Stimulated activated CD8-positive, alpha-beta memory T cell treated with anti-CD3 and anti-CD28 coated beads, Interleukin-7, amount 100 ng/mL, for 1 hour (primary cell): ENCODE data around the gene VGLL3.
"Not testable (repeated sequence)": the region's sequence is repeated elsewhere in the genome, so short reads cannot be mapped to it uniquely, and the experiment has no call there.

Experiments
- DNase-seq, 2 donors: peaks; one replicate each; pipeline ENCODE4 v3.0.0-alpha.2; 2020; ENCODE audit warnings: low read depth in 2 of 2

VGLL3 gene

GRCh38 chr3:86989611-86990010 is 1.3 kb downstream of the VGLL3 start:
- no peak for DNase-seq

- DNase-seq: no peak
Observed at GRCh38 chr3:86989006-86989405, 1.9 kb downstream of the VGLL3 start.

GRCh38 chr3:86988235-86988634 is 2.7 kb downstream of the VGLL3 start:
- no peak for DNase-seq

- DNase-seq: no peak
Observed at GRCh38 chr3:86987421-86987715, 3.6 kb downstream of the VGLL3 start.

DNA sequence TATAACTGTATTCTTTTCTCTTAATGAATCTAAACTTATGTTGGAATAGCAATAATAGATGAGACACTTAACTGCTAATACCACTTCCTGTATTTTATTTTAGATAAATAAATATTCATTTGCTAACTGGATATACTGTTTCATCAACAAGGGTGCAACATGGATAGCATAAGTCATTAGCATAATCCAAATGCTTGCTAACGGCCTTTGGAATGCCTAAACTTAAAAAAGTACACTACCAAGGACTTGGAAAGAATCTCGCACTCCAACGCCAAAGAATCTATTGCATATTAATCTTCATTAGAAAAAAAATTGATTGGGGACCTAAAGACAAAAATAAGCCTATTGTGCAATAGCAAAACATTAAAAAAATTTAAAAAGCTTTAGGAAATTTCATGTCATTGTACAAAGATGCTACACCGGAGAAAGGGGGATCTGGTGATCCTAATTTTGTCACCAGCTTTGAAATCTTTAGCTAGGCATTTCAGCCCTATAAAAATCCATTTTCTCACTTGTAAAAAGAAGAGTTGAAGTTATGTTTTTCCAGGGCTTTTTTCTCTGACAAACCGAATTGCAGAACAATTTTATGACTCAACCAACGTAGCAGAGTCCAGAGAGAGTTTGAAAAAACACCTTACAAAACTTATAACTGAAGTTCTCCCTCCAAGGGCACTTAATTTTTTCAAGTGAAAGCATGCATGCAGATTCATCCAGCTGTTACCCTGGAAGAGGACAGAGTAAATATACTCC is 4.1 kb downstream of the VGLL3 start:
- DNase-seq: no peak

GRCh38 chr3:86985181-86985826 is 5.6 kb downstream of the VGLL3 start:
- DNase-seq: no peak

DNA sequence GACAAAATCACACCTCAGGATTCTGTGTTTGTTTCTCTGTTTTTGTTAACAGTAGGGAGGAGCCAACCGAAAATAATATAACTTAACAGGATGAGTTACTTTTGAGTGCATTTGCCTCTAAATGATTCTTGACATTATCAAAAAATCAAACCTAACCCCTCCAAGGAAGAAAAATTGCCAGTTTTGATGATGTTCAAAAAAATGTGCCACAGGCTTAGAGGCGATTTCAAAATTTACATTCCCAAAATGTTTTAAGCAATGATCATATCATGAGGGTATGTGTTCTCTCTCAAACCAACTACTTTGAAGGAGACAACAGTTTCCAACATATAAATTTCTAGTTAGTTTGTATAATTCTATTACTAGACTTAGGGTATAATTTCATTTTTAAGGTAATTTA is 6.7 kb downstream of the VGLL3 start:
- no peak for DNase-seq

DNA sequence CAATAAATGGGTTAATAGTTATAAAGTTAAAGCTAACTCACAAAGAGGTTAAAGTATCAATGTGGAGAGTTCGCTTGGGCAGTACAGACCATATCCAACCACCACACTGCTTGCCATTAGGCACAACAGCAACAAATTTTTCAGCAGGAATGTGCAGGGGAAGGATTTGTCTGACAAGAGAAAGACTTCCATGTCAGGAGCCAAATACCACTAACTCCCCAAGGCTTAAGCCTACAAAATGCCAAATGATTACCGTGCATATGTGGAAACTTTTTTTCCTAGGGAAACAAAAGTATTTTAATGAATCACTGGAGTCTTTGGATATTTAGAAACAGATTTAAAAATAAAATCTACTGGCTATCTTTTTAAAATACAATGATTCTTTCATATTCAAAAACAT is 8.1 kb downstream of the VGLL3 start:
- no peak for DNase-seq

GRCh38 chr3:86978111-86978551 is 12.8 kb downstream of the VGLL3 start:
- no peak for DNase-seq

DNA sequence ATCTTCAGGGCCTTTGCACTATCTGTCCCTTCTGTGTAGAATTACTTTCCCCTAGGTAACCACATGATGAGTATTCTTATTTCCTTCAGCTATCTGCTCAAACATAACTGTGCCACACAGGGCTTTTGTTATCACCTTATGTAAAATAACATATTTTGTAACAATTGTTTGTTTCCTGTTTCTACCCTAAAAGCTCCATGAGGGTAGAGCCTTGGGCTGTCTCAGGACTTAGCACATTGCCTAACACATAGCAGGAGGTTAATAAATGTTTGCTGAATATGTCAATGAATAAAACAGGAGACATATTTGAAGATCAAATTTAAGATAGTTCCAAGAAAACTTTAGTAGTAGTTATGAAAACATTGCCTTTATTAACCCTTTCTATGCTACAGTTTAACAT is 14.7 kb downstream of the VGLL3 start:
- DNase-seq: no peak

DNA sequence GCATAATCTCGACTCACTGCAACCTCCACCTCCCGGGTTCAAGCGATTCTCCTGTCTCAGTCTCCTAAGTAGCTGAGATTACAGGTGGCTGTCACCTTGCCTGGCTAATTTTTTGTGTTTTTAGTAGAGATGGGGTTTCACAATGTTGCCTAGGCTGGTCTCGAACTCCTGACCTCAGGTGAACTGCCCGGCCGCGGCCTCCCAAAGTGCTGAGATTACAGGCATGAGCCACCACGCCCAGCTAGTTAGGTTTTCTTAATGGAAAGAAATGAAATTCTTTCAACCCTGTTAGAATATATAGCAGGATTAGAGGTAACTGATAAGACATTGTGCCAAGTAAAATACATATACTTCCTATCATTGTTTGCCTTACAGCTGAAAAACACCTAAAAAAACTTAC is 16.8 kb downstream of the VGLL3 start:
- not testable (repeated sequence) for DNase-seq

- no peak for DNase-seq
Observed at GRCh38 chr3:86973440-86973839, 17.5 kb downstream of the VGLL3 start.

- DNase-seq: no peak
Observed at GRCh38 chr3:86969500-86970189, 21.3 kb downstream of the VGLL3 start.

DNA sequence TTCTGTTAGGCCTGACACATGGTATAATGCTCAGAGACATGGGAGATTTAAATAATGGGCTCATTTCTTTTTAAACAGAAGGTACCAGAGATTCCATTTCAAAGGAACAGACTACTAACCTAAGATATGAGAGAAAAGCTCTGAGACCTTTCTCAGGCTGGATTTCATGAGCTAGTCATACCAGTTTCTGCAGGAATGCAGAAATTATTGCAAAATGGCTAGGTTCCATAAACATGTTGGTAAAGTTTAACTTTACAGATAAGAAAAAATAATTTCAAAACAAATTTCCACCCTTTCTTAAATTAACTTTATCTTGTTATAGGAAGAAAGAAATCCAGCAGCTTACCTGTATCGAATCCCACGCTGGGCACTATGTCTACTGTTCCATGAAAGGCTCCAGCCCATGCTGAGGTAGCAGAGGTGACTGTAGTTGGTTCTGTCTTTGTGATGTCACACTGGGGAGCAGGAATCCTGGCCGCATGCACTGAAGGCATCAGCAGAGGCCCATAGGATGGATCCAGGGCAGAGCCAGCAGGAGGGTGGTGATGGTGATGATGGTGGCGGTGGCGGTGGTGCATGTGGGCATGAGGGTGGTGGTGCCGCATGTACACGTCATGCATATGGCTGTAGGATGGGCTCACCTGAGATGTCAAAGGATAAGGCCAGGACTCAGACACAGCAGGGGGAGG is 22.6 kb downstream of the VGLL3 start:
- DNase-seq: no peak

DNA sequence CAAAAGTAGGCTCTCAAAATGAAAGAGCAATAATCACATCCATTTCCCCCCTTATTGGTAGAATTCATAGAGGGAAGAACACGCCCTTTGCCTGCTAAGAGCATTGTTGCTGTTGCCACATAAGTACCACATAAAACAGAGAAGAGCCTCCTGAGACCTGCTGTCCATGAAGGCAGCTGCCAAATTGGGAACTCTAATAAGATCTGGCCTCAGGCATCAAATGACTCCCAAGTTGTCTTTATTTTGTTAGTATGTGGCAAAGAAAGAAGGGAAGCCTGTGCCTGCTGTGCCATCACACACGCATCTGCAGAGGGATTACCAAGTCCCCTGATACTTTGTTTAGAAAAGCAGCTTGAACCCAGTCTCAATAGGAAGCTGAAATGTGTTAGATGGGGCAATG is 23.9 kb downstream of the VGLL3 start:
- no peak for DNase-seq

GRCh38 chr3:86965166-86965565 is 25.8 kb downstream of the VGLL3 start:
- DNase-seq: no peak

GRCh38 chr3:86963611-86964010 is 27.3 kb downstream of the VGLL3 start:
- no peak for DNase-seq

- no peak for DNase-seq
Observed at GRCh38 chr3:86961297-86961696, 29.7 kb downstream of the VGLL3 start.

DNA sequence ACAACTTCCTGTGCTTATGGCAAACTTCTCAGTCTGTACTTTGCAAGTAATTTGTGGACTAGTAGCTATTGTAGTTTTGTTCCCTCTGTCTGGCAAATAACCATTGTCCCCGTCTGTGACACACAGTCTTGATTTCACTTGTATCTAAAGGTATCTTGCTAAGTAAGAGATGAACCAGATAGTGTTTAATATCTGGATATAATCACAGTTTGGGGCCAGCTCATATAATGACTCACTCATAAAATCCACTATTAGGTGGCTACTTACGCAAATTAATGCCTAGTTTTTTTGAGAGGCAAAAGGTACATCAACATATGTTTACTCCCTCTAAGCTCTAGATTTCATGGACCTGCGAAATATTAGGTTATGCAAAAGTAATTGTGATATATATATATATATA is 30.4 kb downstream of the VGLL3 start:
- DNase-seq: no peak

GRCh38 chr3:86958534-86958933 is 32.4 kb downstream of the VGLL3 start:
- DNase-seq: no peak

GRCh38 chr3:86954747-86955146 is 36.2 kb downstream of the VGLL3 start:
- DNase-seq: no peak

DNA sequence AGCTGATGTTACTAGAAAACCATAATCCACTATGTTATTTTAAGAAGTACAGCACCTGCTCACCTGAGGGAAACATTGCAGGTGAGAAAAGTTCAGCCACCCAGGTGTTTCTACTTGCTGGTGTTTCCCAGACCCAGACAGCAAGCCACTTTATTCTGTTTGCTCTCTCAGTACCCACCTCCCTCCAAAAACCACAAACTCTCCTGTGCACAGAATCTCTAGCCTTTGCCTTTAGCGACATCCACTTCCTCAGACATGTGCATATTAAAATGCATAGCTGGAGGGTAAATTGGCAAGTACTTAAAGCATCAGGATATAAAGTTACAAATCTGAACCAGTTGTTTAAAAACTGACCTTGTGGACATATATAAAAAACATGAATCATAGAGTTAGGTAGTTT is 36.7 kb downstream of the VGLL3 start:
- DNase-seq: no peak

DNA sequence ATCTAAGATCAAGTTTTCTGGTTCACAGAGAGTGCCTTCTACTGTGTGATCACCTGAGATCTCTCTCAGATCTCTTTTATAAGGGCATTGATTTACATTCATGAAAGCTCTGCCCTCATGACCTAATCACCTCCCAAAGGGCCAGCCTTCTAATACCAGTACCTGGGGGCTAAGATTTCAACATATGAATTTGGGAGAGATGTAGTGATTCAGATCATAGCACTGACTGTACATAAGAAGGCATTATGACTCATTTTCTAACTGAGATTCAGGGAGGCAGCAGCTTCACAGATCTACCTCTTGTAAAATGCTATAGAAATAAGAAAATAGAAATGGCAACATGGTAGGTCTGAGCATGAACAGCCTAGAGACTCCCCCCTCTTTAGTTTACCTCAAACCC is 39.6 kb downstream of the VGLL3 start:
- no peak for DNase-seq
